Uterus (tissue), 2 donors: Measurements from ENCODE around the gene TPRKB.

Experiments used
- POLR2A ChIP-seq, 2 donors: fragments of 450-650 bp; IDR thresholded peaks; one replicate each; pipeline ENCODE4 v1.6.1; 2016; ENCODE audit warnings: antibody characterized with exemption in 2 of 2, mild to moderate bottlenecking in 1 of 2, moderate library complexity in 1 of 2
- TF ChIP-seq, protein P1 (sequence below), 4 experiments: fragments of 200-600 bp in 2 of 4; fragments of 450-650 bp in 2 of 4; sonication (generic) in 2 of 4; IDR thresholded peaks; one replicate each; pipeline ENCODE4 v1.5.1; 2016 to 2019; ENCODE audit warnings: antibody characterized with exemption in 4 of 4, mild to moderate bottlenecking in 2 of 4, moderate library complexity in 1 of 4

DNA sequence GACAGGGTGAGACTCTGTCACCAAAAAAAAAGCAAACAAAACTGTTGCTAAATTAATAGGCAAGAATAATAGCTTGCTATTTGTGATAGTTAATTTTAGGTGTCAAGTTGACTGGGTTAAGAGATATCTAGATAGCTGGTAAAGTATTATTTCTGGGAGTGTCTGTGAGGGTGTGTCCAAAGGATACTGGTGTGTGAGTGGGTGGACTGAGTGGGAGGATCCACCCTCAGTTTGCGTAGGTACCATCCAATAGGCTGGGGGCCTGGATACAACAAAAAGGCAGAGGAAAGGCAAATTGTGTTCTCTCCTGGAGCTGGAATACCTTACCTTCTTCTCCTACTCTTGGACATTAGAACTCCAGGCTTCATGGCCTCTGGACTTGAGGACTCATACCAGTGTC, 27.8 kb upstream of the TPRKB start:
- TF ChIP-seq, protein P1, sequence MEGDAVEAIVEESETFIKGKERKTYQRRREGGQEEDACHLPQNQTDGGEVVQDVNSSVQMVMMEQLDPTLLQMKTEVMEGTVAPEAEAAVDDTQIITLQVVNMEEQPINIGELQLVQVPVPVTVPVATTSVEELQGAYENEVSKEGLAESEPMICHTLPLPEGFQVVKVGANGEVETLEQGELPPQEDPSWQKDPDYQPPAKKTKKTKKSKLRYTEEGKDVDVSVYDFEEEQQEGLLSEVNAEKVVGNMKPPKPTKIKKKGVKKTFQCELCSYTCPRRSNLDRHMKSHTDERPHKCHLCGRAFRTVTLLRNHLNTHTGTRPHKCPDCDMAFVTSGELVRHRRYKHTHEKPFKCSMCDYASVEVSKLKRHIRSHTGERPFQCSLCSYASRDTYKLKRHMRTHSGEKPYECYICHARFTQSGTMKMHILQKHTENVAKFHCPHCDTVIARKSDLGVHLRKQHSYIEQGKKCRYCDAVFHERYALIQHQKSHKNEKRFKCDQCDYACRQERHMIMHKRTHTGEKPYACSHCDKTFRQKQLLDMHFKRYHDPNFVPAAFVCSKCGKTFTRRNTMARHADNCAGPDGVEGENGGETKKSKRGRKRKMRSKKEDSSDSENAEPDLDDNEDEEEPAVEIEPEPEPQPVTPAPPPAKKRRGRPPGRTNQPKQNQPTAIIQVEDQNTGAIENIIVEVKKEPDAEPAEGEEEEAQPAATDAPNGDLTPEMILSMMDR (IDR thresholded peaks at IDR 0.05): no peak
- TF ChIP-seq POLR2A (IDR thresholded peaks at IDR 0.05): no peak
